Astrocyte (in vitro differentiated cells and primary cell): ENCODE measurements around the gene TMEM89. TPM values are rescaled to one million over a fixed set of nuclear protein-coding genes. Genes with fewer than 3 reads are reported as not detected.

Source experiments
- DNase-seq: peaks from one replicate; pipeline ENCODE4 v3.0.0-alpha.2; 2010; ENCODE audit warnings: low read depth
- FAIRE-seq: peaks from 2 replicates; lab custom pipeline; 2011; peaks lifted over from hg19 to GRCh38; lab: Jason Lieb, UNC
- H2AFZ ChIP-seq: 2 replicates; pipeline ENCODE4 v1.6.0; 2012; ENCODE audit warnings: low read depth, low read length, inconsistent platforms
- H3K27ac ChIP-seq: 2 replicates; pipeline ENCODE4 v1.5.1; 2011; ENCODE audit warnings: low read depth, low read length, inconsistent platforms
- H3K27me3 ChIP-seq: 2 replicates; pipeline ENCODE4 v1.6.0; 2011; ENCODE audit warnings: low read length, inconsistent platforms; ENCODE audit not compliant: insufficient read depth
- H3K36me3 ChIP-seq: 2 replicates; pipeline ENCODE4 v1.5.1; 2011; ENCODE audit warnings: low read length, inconsistent platforms; ENCODE audit not compliant: insufficient read depth
- H3K4me1 ChIP-seq: 2 replicates; pipeline ENCODE4 v1.5.1; 2011; ENCODE audit warnings: low read length, inconsistent platforms; ENCODE audit not compliant: insufficient read depth
- H3K4me2 ChIP-seq: 2 replicates; pipeline ENCODE4 v1.6.0; 2012; ENCODE audit warnings: low read length, inconsistent platforms
- H3K4me3 ChIP-seq: 2 replicates; pipeline ENCODE4 v1.5.1; 2011; ENCODE audit warnings: low read depth, mild to moderate bottlenecking, low read length, inconsistent platforms; ENCODE audit not compliant: insufficient read depth
- H3K79me2 ChIP-seq: 2 replicates; pipeline ENCODE4 v1.6.0; 2012; ENCODE audit warnings: mild to moderate bottlenecking, low read length, inconsistent platforms; ENCODE audit not compliant: insufficient read depth
- H3K9ac ChIP-seq: 2 replicates; pipeline ENCODE4 v1.6.0; 2012; ENCODE audit warnings: mild to moderate bottlenecking, low read length, inconsistent platforms
- H3K9me3 ChIP-seq: 2 replicates; pipeline ENCODE4 v1.5.1; 2012; ENCODE audit warnings: low read depth, mild to moderate bottlenecking, low read length, inconsistent platforms; ENCODE audit not compliant: insufficient read depth
- H4K20me1 ChIP-seq: 2 replicates; pipeline ENCODE4 v1.6.0; 2012; ENCODE audit warnings: low read length, inconsistent platforms; ENCODE audit not compliant: insufficient read depth
- H3K27ac Mint-ChIP-seq: one replicate; pipeline ENCODE4 v1.8.0; 2021; ENCODE audit warnings: mild to moderate bottlenecking, mixed read lengths; ENCODE audit not compliant: unreplicated experiment
- H3K27me3 Mint-ChIP-seq: one replicate; pipeline ENCODE4 v1.8.0; 2021; ENCODE audit warnings: low read depth, mixed read lengths; ENCODE audit not compliant: unreplicated experiment
- H3K36me3 Mint-ChIP-seq: one replicate; pipeline ENCODE4 v1.8.0; 2021; ENCODE audit warnings: low read depth, mixed read lengths; ENCODE audit not compliant: unreplicated experiment
- H3K4me1 Mint-ChIP-seq: one replicate; pipeline ENCODE4 v1.8.0; 2021; ENCODE audit warnings: low read depth, mixed read lengths; ENCODE audit not compliant: unreplicated experiment
- H3K4me3 Mint-ChIP-seq: one replicate; pipeline ENCODE4 v1.8.0; 2021; ENCODE audit warnings: mild to moderate bottlenecking, moderate library complexity, mixed read lengths; ENCODE audit not compliant: unreplicated experiment
- H3K9me3 Mint-ChIP-seq: one replicate; pipeline ENCODE4 v1.8.0; 2021; ENCODE audit warnings: mild to moderate bottlenecking, mixed read lengths; ENCODE audit not compliant: unreplicated experiment
- CTCF ChIP-seq: IDR thresholded peaks from 2 replicates; pipeline ENCODE4 v1.5.1; 2011; ENCODE audit warnings: low read depth, mild to moderate bottlenecking, inconsistent platforms, low read length, moderate library complexity; ENCODE audit not compliant: insufficient read depth
- EZH2 ChIP-seq: IDR thresholded peaks from 2 replicates; pipeline ENCODE4 v1.6.1; 2012; ENCODE audit warnings: mild to moderate bottlenecking, low read length, inconsistent platforms; ENCODE audit not compliant: insufficient read depth
- total RNA-seq: library from RNA; stranded (reverse); gene quantifications from 2 replicates; pipeline ENCODE4 v1.2.1, GENCODE V29; 2021

The TMEM89 gene
- total RNA-seq, 1 donor from 2014 or later: 0.36 TPM

GRCh38 chr3:48596676-48597407 is 24.7 kb downstream of the TMEM89 start:
- H3K9me3 ChIP-seq: no peaks in the 10 kb centered on the region
- H3K79me2 ChIP-seq: peaks cover 38% of the 10 kb centered on the region
- no peak overlapping the region for H3K4me3 ChIP-seq
- Mint-ChIP-seq H3K4me1 (peaks cover 48% of the 10 kb centered on the region), H3K27ac (peak overlapping the region; percentile 89), H3K9me3 (peaks cover 2% of the 10 kb centered on the region), H3K36me3 (peaks cover 20% of the 10 kb centered on the region), H3K27me3 (no peaks in the 10 kb centered on the region), H3K4me3 (peak overlapping the region; percentile 30)
- peak overlapping the region; percentile 86 for H3K9ac ChIP-seq
- H4K20me1 ChIP-seq: peaks cover 14% of the 10 kb centered on the region
- H2AFZ ChIP-seq: no peak overlapping the region
- no peak for TF ChIP-seq EZH2
- TF ChIP-seq CTCF: no peak
- H3K27me3 ChIP-seq: no peaks in the 10 kb centered on the region
- peaks cover 22% of the 10 kb centered on the region for H3K36me3 ChIP-seq
- peak overlapping the region; percentile 92 for H3K27ac ChIP-seq
- H3K4me2 ChIP-seq: no peak overlapping the region
- peaks cover 75% of the 10 kb centered on the region for H3K4me1 ChIP-seq
- no peak for FAIRE-seq
- DNase-seq: no peak

- Histone ChIP-seq H3K27ac (peak overlapping the region; percentile 92), H4K20me1 (peaks cover 19% of the 10 kb centered on the region), H3K79me2 (peaks cover 42% of the 10 kb centered on the region), H3K27me3 (no peaks in the 10 kb centered on the region), H3K4me2 (peak overlapping the region; percentile 89), H3K4me1 (peaks cover 75% of the 10 kb centered on the region), H2AFZ (no peak overlapping the region), H3K9ac (peak overlapping the region; percentile 86), H3K9me3 (no peaks in the 10 kb centered on the region), H3K4me3 (no peak overlapping the region), H3K36me3 (peaks cover 16% of the 10 kb centered on the region)
- TF ChIP-seq EZH2 (no peak), CTCF (no peak)
- H3K4me1 Mint-ChIP-seq: peaks cover 48% of the 10 kb centered on the region
- peak overlapping the region; percentile 89 for H3K27ac Mint-ChIP-seq
- no peak for FAIRE-seq
- no peak for DNase-seq
- H3K27me3 Mint-ChIP-seq: no peaks in the 10 kb centered on the region
- H3K9me3 Mint-ChIP-seq: peaks cover 2% of the 10 kb centered on the region
- peaks cover 22% of the 10 kb centered on the region for H3K36me3 Mint-ChIP-seq
- H3K4me3 Mint-ChIP-seq: peak overlapping the region; percentile 9
These were observed 25.4 kb downstream of the TMEM89 start for GRCh38 chr3:48596157-48596556.
